Uterus (tissue), 4 donors: ENCODE results near the gene TRMT10A. TPM values are rescaled to one million over a fixed set of nuclear protein-coding genes. Genes with fewer than 3 reads are reported as not detected.

Experiments
- DNase-seq, 2 donors: peaks; one replicate each; pipeline ENCODE4 v3.0.0-alpha.2; 2019 to 2020
- H3K27ac ChIP-seq, 2 donors: fragments of 200-600 bp; sonication (generic); 1 replicate in 1 of 2; 2 replicates in 1 of 2; pipeline ENCODE4 v1.5.1; 2016 to 2018
- H3K27me3 ChIP-seq, 2 donors: fragments of 200-600 bp; sonication (generic); one replicate each; pipeline ENCODE4 v1.5.1; 2018 to 2019; ENCODE audit warnings: control low read depth in 1 of 2
- H3K36me3 ChIP-seq, 2 donors: fragments of 200-600 bp; sonication (generic); one replicate each; pipeline ENCODE4 v1.5.1; 2019; ENCODE audit warnings: control low read depth in 1 of 2
- H3K4me1 ChIP-seq, 2 donors: fragments of 200-600 bp; sonication (generic); one replicate each; pipeline ENCODE4 v1.5.1; 2018 to 2019; ENCODE audit warnings: control low read depth in 1 of 2
- H3K4me3 ChIP-seq, 2 donors: fragments of 200-600 bp; sonication (generic); 1 replicate in 1 of 2; 2 replicates in 1 of 2; pipeline ENCODE4 v1.5.1; 2018 to 2019; ENCODE audit warnings: mild to moderate bottlenecking in 1 of 2
- H3K9me3 ChIP-seq, 2 donors: fragments of 200-600 bp; sonication (generic); one replicate each; pipeline ENCODE4 v1.5.1; 2019; ENCODE audit warnings: control low read depth in 1 of 2
- POLR2A ChIP-seq, 2 donors: fragments of 450-650 bp; IDR thresholded peaks; one replicate each; pipeline ENCODE4 v1.6.1; 2016; ENCODE audit warnings: antibody characterized with exemption in 2 of 2, mild to moderate bottlenecking in 1 of 2, moderate library complexity in 1 of 2
- intact Hi-C: fragments of 100-400 bp; cut with DNase I; formaldehyde crosslinking; loops from one replicate; pipeline ENCODE4 v1.15.1; 2023; ENCODE audit warnings: low total_unique reads
- total RNA-seq, 4 donors: library from RNA; depleted of rRNA in 3 of 4; stranded (reverse); fragments of >200 nt in 3 of 4; gene quantifications; one replicate each; pipeline versions ENCODE4 v1.1.0 to v1.2.4, GENCODE V29; 2014 to 2023
- TF ChIP-seq, protein P1 (sequence below), 4 experiments: fragments of 200-600 bp in 2 of 4; fragments of 450-650 bp in 2 of 4; sonication (generic) in 2 of 4; IDR thresholded peaks; one replicate each; pipeline ENCODE4 v1.5.1; 2016 to 2019; ENCODE audit warnings: antibody characterized with exemption in 4 of 4, mild to moderate bottlenecking in 2 of 4, moderate library complexity in 1 of 4
- donor health status: DM: yes; HTN: yes; CAD: no.

TRMT10A gene
- total RNA-seq, 4 donors from 2014 or later: under 0.01 to 11.9 (median 2.1) TPM

- no peak for TF ChIP-seq POLR2A (IDR thresholded peaks at IDR 0.05)
- TF ChIP-seq, protein P1, sequence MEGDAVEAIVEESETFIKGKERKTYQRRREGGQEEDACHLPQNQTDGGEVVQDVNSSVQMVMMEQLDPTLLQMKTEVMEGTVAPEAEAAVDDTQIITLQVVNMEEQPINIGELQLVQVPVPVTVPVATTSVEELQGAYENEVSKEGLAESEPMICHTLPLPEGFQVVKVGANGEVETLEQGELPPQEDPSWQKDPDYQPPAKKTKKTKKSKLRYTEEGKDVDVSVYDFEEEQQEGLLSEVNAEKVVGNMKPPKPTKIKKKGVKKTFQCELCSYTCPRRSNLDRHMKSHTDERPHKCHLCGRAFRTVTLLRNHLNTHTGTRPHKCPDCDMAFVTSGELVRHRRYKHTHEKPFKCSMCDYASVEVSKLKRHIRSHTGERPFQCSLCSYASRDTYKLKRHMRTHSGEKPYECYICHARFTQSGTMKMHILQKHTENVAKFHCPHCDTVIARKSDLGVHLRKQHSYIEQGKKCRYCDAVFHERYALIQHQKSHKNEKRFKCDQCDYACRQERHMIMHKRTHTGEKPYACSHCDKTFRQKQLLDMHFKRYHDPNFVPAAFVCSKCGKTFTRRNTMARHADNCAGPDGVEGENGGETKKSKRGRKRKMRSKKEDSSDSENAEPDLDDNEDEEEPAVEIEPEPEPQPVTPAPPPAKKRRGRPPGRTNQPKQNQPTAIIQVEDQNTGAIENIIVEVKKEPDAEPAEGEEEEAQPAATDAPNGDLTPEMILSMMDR (IDR thresholded peaks at IDR 0.05): no peak
- no peaks in the 10 kb centered on the region for H3K4me1 ChIP-seq
- no peaks in the 10 kb centered on the region for H3K9me3 ChIP-seq
- intact Hi-C loops: no loop called here
- no peak for DNase-seq
- H3K27ac ChIP-seq: no peak within 1 kb of the TSS
- no peaks in the 10 kb centered on the region for H3K36me3 ChIP-seq
- no peaks in the 10 kb centered on the region for H3K27me3 ChIP-seq
- no peak within 1 kb of the TSS for H3K4me3 ChIP-seq
Observed at GRCh38 chr4:99574530-99575324, 10.9 kb upstream of the TRMT10A start, which contains the start of gene MTTP. TSS of gene MTTP (plus strand) at chr4:99574824. CDS start at chr4:99574910, 86 bp downstream.

- no peaks in the 10 kb centered on the region for H3K36me3 ChIP-seq
- no peak for DNase-seq
- TF ChIP-seq POLR2A (IDR thresholded peaks at IDR 0.05): no peak
- TF ChIP-seq, protein P1 (IDR thresholded peaks at IDR 0.05): no peak
- no peak overlapping the region for H3K4me3 ChIP-seq
- no peaks in the 10 kb centered on the region for H3K4me1 ChIP-seq
- no peaks in the 10 kb centered on the region for H3K27me3 ChIP-seq
- intact Hi-C loops: no loop called here
- H3K27ac ChIP-seq: no peak overlapping the region
- no peaks in the 10 kb centered on the region for H3K9me3 ChIP-seq
Observed at GRCh38 chr4:99573735-99574368, 10.0 kb upstream of the TRMT10A start.

GRCh38 chr4:99572527-99573240 is 8.8 kb upstream of the TRMT10A start:
- H3K4me3 ChIP-seq: no peak overlapping the region
- intact Hi-C loops: no loop called here
- no peaks in the 10 kb centered on the region for H3K4me1 ChIP-seq
- no peaks in the 10 kb centered on the region for H3K9me3 ChIP-seq
- TF ChIP-seq, protein P1 (IDR thresholded peaks at IDR 0.05): no peak
- no peak for TF ChIP-seq POLR2A (IDR thresholded peaks at IDR 0.05)
- H3K27ac ChIP-seq: no peak overlapping the region
- DNase-seq: no peak
- no peaks in the 10 kb centered on the region for H3K27me3 ChIP-seq
- H3K36me3 ChIP-seq: no peaks in the 10 kb centered on the region

- Histone ChIP-seq H3K9me3 (no peaks in the 10 kb centered on the region), H3K4me3 (no peak overlapping the region), H3K27me3 (no peaks in the 10 kb centered on the region), H3K27ac (no peak overlapping the region), H3K4me1 (no peaks in the 10 kb centered on the region), H3K36me3 (no peaks in the 10 kb centered on the region)
- DNase-seq: no peak
- intact Hi-C loops: no loop called here
- no peak for TF ChIP-seq POLR2A (IDR thresholded peaks at IDR 0.05)
- TF ChIP-seq, protein P1 (IDR thresholded peaks at IDR 0.05): no peak
Observed at GRCh38 chr4:99571883-99572282, 8.0 kb upstream of the TRMT10A start.
